HepG2 (cell line): Measurements from ENCODE around the gene CLIP2. TPM values are rescaled to one million over a fixed set of nuclear protein-coding genes. Genes with fewer than 3 reads are reported as not detected.

Source experiments
- ASH2L ChIP-seq: fragments of 300-600, 200-600 bp; sonication (generic); IDR thresholded peaks from 2 replicates; pipeline ENCODE4 v1.7.0; 2017; ENCODE audit warnings: low read depth, mild to moderate bottlenecking, moderate library complexity, mixed read lengths, low read length; ENCODE audit not compliant: insufficient read length
- ATF3 ChIP-seq: sonication (generic); formaldehyde crosslinking; IDR thresholded peaks from 2 replicates; pipeline ENCODE4 v1.4.0; 2020; ENCODE audit warnings: missing genetic modification reagents
- EZH2 ChIP-seq: conservative IDR thresholded peaks from 2 replicates; pipeline ENCODE4 v1.6.1; 2012; ENCODE audit warnings: mild to moderate bottlenecking, low read depth, low read length, moderate library complexity
- FOXC1 ChIP-seq: sonication (generic); formaldehyde crosslinking; IDR thresholded peaks from 2 replicates; pipeline ENCODE4 v1.8.0; 2022; ENCODE audit warnings: mild to moderate bottlenecking, missing genetic modification reagents, borderline replicate concordance
- IRF9 ChIP-seq: sonication (generic); formaldehyde crosslinking; IDR thresholded peaks from 2 replicates; pipeline ENCODE4 v1.8.0; 2022; ENCODE audit warnings: missing genetic modification reagents, mild to moderate bottlenecking, borderline replicate concordance
- RBFOX2 ChIP-seq: fragments of 200-400 bp; formaldehyde crosslinking; IDR thresholded peaks from 2 replicates; pipeline ENCODE4 v1.6.1; 2017; ENCODE audit warnings: low read depth, mild to moderate bottlenecking, low read length
- RFX1 ChIP-seq: fragments of 450-650 bp; IDR thresholded peaks from 2 replicates; pipeline ENCODE4 v1.6.1; 2017
- RFX5 ChIP-seq: IDR thresholded peaks from 2 replicates; pipeline ENCODE4 v1.6.1; 2011; ENCODE audit warnings: low read depth, low read length, improper control_type of control experiment
- RFXAP ChIP-seq: sonication (generic); formaldehyde crosslinking; IDR thresholded peaks from 2 replicates; pipeline ENCODE4 v1.4.0; 2020; ENCODE audit warnings: missing genetic modification reagents, borderline replicate concordance
- SNAPC2 ChIP-seq: sonication (generic); formaldehyde crosslinking; IDR thresholded peaks from 2 replicates; pipeline ENCODE4 v1.8.1; 2022; ENCODE audit warnings: mild to moderate bottlenecking, missing genetic modification reagents
- SP5 ChIP-seq: IDR thresholded peaks from 2 replicates; pipeline ENCODE4 v1.6.1; 2016; ENCODE audit warnings: low read depth, borderline replicate concordance
- SPEN ChIP-seq: sonication (generic); formaldehyde crosslinking; IDR thresholded peaks from 2 replicates; pipeline ENCODE4 v1.5.1; 2020; ENCODE audit warnings: low read depth, mild to moderate bottlenecking, missing genetic modification reagents
- SRSF1 ChIP-seq: fragments of 200-400 bp; formaldehyde crosslinking; optimal IDR thresholded peaks from 2 replicates; pipeline ENCODE3; 2017; ENCODE audit warnings: mild to moderate bottlenecking, low read depth, low read length, moderate library complexity
- ZNF337 ChIP-seq: sonication (generic); formaldehyde crosslinking; IDR thresholded peaks from 2 replicates; pipeline ENCODE4 v1.5.1; 2020; ENCODE audit warnings: missing genetic modification reagents, low read depth, mild to moderate bottlenecking, borderline replicate concordance
- ZNF343 ChIP-seq: sonication (generic); formaldehyde crosslinking; IDR thresholded peaks from 2 replicates; pipeline ENCODE4 v1.4.0; 2020; ENCODE audit warnings: mild to moderate bottlenecking, missing genetic modification reagents
- ZNF407 ChIP-seq: sonication (generic); formaldehyde crosslinking; IDR thresholded peaks from one replicate; pipeline ENCODE4 v1.5.1; 2020; ENCODE audit warnings: mild to moderate bottlenecking, missing genetic modification reagents; ENCODE audit errors: not compliant biosample characterization
- ZNF710 ChIP-seq: sonication (generic); formaldehyde crosslinking; IDR thresholded peaks from 2 replicates; pipeline ENCODE4 v1.5.0; 2020; ENCODE audit warnings: mild to moderate bottlenecking, missing genetic modification reagents, borderline replicate concordance
- polyA plus RNA-seq, 8 experiments: library from polyadenylated mRNA; depleted of rRNA in 3 of 8; stranded (reverse) in 7 of 8; unstranded in 1 of 8; fragments of >200 nt; fragmentation: Illumina TruSeq in 4 of 8; extraction: Trizol in 4 of 8; gene quantifications; 2 replicates each; pipeline versions ENCODE4 v1.2.1 to v1.2.3, GENCODE V29; 2011 to 2016; ENCODE audit warnings: low read depth in 4 of 8, missing spikeins in 1 of 8, mixed read lengths in 1 of 8; ENCODE audit not compliant: insufficient read depth in 1 of 8
- total RNA-seq, 5 experiments: library from RNA; depleted of rRNA; stranded (reverse); fragments of >200 nt; fragmentation: Illumina TruSeq; extraction: Trizol; gene quantifications; 2 replicates each; pipeline ENCODE4 v1.2.3, GENCODE V29; 2016; ENCODE audit warnings: low read depth in 1 of 5

The CLIP2 gene
- total and polyA plus RNA-seq, 2 of the 13 experiments (the other 11 are each of a cell fraction or from before 2014, with no cell fraction given) = 6.5 to 17.4 TPM

- no peak for TF ChIP-seq SNAPC2 (CRISPR knock-in tag)
- TF ChIP-seq IRF9 (CRISPR knock-in tag) = no peak
- TF ChIP-seq SRSF1 = no peak
- peak; percentile 69; the same call in 1 of the 2 replicates for TF ChIP-seq SP5 (CRISPR knock-in tag)
- no peak for TF ChIP-seq ZNF337 (CRISPR knock-in tag)
- no peak for TF ChIP-seq ASH2L
- TF ChIP-seq FOXC1 (CRISPR knock-in tag) = no peak
- no peak for TF ChIP-seq ZNF343 (CRISPR knock-in tag)
- no peak for TF ChIP-seq ZNF710 (CRISPR knock-in tag)
- TF ChIP-seq ZNF407 = no peak
- no peak for TF ChIP-seq RBFOX2
- no peak for TF ChIP-seq EZH2
- TF ChIP-seq RFX5 = peak; percentile 43; the same call in 1 of the 2 replicates
- TF ChIP-seq SPEN = no peak
- no peak for TF ChIP-seq ATF3 (CRISPR knock-in tag)
- TF ChIP-seq RFX1 = no peak
- TF ChIP-seq RFXAP (CRISPR knock-in tag) = no peak
These were observed 76.3 kb downstream of the CLIP2 start (continued) for GRCh38 chr7:74365322-74366022.
